Stimulated activated CD8-positive, alpha-beta memory T cell treated with anti-CD3 and anti-CD28 coated beads, Interleukin-4, amount 100 ng/mL, for 1 hour (primary cell): ENCODE results near the gene ERVFRD-1.
"Not testable (repeated sequence)": the region's sequence is repeated elsewhere in the genome, so short reads cannot be mapped to it uniquely, and the experiment has no call there.

ENCODE experiments used
- DNase-seq, 2 donors: peaks; one replicate each; pipeline ENCODE4 v3.0.0-alpha.2; 2020; ENCODE audit warnings: low read depth in 2 of 2, low spot score in 1 of 2

Gene ERVFRD-1

GRCh38 chr6:11092668-11093375 is 18.7 kb downstream of the ERVFRD-1 start:
- no peak for DNase-seq

GRCh38 chr6:11091141-11091540 is 20.4 kb downstream of the ERVFRD-1 start:
- not testable (repeated sequence) for DNase-seq

- DNase-seq, result no peak
Measured at GRCh38 chr6:11089695-11090094, 21.8 kb downstream of the ERVFRD-1 start.

DNA sequence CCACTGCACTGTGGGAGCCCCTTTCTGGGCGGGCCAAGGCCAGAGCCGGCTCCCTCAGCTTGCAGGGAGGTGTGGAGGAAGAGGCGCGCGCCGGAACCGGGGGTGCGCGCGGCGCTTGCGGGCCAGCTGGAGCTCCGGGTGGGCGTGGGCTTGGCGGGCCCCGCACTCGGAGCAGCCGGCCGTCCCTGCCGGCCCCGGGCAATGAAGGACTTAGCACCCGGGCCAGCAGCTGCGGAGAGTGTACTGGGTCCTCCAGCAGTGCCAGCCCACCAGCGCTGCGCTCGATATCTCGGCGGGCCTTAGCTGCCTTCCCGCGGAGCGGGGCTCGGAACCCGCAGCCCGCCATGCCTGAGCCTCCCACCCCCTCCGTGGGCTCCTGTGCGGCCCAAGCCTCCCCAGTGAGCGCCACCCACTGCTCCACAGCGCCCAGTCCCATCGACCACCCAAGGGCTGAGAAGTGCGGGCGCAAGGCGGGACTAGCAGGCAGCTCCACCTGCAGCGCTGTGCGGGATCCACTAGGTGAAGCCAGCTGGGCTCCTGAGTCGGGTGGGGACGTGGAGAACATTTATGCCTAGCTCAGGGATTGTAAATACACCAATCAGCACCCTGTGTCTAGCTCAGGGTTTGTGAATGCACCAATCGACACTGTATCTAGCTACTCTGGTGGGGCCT is 24.2 kb downstream of the ERVFRD-1 start:
- DNase-seq, result not testable (repeated sequence)

GRCh38 chr6:11085758-11086435 is 25.6 kb downstream of the ERVFRD-1 start:
- no peak for DNase-seq

DNA sequence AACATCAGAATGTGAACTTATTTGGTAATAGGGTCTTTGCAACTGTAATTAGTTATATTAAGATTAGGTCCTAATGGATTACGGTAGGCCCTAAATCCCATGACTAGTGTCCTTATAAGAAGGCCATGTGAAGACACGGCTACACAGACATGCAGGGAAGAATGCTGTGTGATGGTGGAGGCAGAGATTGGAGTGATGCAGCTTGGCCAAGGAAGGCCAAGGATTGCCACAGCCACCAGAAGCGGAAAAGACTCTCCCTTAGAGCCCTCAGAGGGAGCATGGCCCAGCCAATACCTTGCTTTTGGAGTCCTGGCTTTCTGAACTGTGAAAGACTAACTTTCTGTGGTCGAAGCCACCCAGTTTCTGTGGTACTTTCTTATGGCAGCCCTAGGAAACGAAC is 27.6 kb downstream of the ERVFRD-1 start:
- no peak for DNase-seq

DNA sequence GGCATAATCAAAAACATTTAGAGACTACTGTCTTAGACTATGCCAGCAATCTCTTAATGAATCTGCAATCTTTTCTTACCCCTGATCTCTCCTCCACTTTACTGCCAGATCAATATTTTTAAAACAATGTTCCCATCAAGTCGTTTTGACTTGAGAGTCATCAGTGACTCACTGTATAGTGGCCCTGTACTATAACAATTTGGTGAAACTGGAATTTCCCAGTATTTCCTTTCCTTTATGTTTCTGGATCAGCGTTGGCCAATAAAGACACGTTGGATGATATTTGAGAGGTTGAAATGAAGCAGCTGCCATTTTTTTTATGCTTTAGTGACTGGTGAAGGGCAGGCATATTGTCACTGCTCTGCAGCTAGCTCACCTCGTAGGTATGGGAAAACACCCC is 28.0 kb downstream of the ERVFRD-1 start:
- DNase-seq, result no peak

GRCh38 chr6:11080296-11080695 is 31.2 kb downstream of the ERVFRD-1 start:
- DNase-seq, result no peak

- DNase-seq, result no peak
Measured at GRCh38 chr6:11078266-11078665, 33.3 kb downstream of the ERVFRD-1 start.

DNA sequence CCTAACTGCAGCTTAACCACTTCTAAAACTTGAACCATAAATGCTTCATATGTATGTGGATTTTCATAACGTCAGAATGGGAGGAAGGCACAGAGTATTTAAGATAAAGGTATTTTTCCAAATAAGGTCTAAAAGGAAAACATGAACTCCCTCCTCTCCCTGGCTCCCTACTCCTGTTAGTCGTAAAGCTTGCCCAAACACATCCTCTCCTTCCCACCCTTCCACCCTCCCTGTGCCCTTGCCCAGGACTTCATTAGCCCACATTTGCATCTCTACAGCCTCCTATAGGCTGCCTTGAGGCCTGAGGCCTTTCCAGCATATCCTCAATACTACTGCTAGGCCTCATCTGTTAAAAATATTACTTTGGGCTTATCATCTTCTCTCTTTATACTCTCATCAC is 35.0 kb downstream of the ERVFRD-1 start:
- DNase-seq, result no peak

- DNase-seq, result no peak
Measured at GRCh38 chr6:11072101-11072500, 39.4 kb downstream of the ERVFRD-1 start.

GRCh38 chr6:11069760-11070159 is 41.8 kb downstream of the ERVFRD-1 start:
- DNase-seq, result no peak

DNA sequence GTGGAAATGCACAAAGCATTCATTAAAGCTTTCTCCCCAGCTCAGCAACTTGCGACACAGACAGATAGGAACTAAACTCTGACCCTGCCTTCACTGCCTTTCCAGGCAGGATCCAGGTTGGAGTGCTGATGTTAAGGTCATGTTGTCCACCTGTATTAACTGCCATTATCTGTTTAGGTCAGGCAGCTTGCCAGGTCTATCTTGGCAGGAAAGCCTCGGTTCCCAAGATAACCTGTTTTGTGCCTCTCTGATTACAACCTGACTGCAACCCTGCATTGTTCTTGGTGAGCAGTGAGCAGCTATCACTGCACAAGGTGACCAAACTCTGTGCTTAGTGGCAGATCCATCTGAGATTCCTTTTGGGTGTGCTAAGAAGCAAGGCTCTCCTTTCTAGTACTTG is 44.2 kb downstream of the ERVFRD-1 start:
- DNase-seq, result no peak

DNA sequence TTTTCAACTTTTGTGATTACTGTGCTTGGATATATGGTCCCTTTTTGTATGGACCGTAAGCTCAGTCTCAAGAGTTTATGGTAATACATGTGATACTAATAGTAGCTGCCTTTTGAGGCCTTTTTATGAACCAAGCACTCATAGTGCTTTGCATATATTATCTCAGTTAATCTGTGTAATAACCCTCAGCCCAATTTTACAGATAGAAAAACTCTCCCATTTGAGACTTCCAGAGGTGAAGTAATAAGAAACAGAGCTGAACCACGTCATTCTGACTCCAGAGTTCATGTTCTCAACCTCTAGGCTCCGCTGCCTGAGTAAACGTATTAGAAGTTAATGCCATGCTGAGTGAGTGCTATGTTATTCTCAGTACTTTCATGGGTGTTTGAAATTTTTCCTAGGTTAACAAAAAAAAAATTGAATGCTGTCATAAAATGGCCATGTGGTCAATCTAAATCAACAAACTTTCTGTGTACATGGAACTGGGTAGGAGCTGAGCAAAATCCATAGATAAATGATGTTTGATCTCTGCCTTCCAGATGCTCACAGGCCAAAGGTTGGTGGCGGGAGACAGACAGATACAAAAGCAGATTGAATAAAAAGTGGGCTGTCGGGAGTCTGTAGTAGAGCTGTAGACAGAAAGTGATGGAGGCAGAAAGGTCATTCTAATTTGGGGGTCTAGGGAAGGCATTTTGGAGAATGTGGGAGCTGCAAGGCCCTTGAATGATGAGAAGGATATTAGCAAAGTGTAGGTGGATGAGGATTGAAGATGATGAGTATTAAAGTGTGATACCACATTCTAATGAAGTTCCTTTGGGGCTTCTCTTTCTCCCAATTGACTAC is 44.8 kb downstream of the ERVFRD-1 start:
- no peak for DNase-seq

DNA sequence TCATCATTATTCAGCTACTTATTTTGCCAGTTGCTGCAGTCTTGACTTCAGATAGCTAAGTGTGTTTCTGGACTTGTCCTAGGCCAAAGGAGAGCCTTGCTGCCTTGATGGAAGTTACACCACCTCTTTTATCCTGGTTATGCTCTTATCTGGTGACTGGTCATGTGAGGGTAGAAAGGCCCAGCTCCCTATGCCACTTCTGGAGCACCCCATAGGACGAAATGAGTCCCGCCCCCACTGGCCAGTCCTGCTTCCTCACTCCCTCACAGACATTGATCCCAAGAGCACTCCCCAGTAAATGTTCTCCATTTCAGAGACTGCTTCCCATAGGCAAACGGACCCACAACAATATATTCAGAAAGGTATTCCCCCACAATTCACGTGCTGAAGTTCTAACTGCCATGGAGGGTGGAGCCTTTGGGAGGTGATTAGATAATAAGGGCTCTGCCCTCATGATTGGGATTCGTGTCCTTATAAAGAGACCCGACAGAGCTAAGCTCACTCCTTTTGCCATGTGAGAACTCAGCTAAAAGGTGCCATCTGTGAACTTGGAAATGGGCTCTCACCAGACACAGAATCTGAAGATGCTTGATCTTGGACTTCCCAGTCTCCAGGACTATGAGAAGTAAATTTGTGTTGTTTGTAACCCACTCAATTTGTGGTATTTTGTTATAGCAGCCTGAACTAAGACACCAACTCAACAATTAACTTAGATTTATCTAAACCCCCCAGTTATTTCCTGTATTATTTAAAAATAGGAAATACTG is 45.9 kb downstream of the ERVFRD-1 start:
- no peak for DNase-seq

GRCh38 chr6:11064836-11065235 is 46.7 kb downstream of the ERVFRD-1 start:
- DNase-seq, result no peak

DNA sequence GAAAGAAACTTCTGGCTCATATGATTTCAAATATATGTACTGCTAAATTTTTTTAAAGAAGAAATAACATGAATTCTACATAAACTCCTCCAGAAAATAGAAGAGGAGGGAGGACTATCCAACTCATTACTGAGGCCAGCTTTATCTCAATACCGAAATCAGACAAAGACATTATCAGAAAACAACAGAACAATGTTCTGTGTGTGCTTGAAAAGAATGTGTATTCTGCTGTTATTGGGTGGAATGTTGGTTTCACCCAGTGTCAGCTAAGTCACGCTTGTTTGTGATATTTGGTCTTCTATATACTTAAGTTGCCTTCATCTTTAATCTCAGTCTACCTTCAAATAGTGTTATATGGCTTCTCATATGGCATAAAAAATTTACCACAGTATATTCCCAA is 48.8 kb downstream of the ERVFRD-1 start:
- no peak for DNase-seq

DNA sequence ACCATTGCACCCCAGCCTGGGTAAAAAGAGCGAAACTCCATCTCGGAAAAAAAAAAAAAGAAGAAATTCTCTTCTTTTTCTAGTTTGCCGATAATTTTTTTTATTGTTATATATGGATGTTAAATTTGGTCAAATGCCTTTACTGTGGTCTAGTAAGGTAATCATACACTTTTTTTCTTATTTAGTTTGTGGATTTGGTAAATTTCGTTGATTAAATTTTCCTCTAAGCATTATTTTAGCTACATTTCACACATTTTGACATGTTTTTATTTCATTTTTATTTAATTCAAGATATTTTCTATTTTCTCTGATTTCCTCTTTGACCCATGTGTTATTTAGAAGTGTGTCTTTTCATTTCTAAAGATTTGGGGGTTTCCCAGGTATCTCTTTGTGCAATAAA is 49.4 kb downstream of the ERVFRD-1 start:
- DNase-seq, result no peak

- DNase-seq, result no peak
Measured at GRCh38 chr6:11058406-11058805, 53.1 kb downstream of the ERVFRD-1 start.

GRCh38 chr6:11056871-11057270 is 54.7 kb downstream of the ERVFRD-1 start:
- no peak for DNase-seq
